OCI-LY7 (cell line): ENCODE measurements around the gene ANKRD13C.

Experiments used
- EZH2phosphoT487 ChIP-seq: fragments of 200-600 bp; sonication (generic); IDR thresholded peaks from 2 replicates; pipeline ENCODE4 v1.6.1; 2018; ENCODE audit warnings: low read depth, borderline replicate concordance, mild to moderate bottlenecking, mixed run types, antibody characterized with exemption, low read length, moderate library complexity, mixed read lengths
- TF ChIP-seq, protein P1 (sequence below): fragments of 200-600 bp; sonication (generic); conservative IDR thresholded peaks from 2 replicates; pipeline ENCODE4 v1.5.1; 2014; ENCODE audit warnings: mild to moderate bottlenecking, antibody characterized with exemption, low read length, moderate library complexity, mixed read lengths

DNA sequence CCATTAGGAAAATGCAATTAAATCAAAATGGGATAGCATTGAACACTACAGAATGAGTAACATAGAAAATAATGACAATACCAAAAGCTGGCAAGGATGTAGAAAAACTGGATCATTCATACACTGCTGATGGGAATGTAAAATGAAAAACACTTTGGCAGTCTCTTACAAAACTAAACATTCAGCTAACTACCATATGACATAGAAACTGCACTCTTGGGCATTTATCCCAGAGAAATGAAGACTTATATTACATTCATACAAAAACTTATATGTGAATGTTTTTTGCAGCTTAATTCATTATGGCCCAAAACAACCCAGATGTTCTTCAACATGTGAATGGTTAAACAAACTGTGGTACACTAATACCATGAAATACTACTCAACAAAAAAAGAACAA, 66.4 kb downstream of the ANKRD13C start:
- TF ChIP-seq, protein P1, sequence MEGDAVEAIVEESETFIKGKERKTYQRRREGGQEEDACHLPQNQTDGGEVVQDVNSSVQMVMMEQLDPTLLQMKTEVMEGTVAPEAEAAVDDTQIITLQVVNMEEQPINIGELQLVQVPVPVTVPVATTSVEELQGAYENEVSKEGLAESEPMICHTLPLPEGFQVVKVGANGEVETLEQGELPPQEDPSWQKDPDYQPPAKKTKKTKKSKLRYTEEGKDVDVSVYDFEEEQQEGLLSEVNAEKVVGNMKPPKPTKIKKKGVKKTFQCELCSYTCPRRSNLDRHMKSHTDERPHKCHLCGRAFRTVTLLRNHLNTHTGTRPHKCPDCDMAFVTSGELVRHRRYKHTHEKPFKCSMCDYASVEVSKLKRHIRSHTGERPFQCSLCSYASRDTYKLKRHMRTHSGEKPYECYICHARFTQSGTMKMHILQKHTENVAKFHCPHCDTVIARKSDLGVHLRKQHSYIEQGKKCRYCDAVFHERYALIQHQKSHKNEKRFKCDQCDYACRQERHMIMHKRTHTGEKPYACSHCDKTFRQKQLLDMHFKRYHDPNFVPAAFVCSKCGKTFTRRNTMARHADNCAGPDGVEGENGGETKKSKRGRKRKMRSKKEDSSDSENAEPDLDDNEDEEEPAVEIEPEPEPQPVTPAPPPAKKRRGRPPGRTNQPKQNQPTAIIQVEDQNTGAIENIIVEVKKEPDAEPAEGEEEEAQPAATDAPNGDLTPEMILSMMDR = no peak
- no peak for TF ChIP-seq EZH2phosphoT487
